ENCODE results near the gene ZNF865. TPM values are rescaled to one million over a fixed set of nuclear protein-coding genes. Genes with fewer than 3 reads are reported as not detected.

The ZNF865 gene
- total RNA-seq, 3 donors from 2014 or later = 12.7 to 18.5 (median 13.2) TPM

DNA sequence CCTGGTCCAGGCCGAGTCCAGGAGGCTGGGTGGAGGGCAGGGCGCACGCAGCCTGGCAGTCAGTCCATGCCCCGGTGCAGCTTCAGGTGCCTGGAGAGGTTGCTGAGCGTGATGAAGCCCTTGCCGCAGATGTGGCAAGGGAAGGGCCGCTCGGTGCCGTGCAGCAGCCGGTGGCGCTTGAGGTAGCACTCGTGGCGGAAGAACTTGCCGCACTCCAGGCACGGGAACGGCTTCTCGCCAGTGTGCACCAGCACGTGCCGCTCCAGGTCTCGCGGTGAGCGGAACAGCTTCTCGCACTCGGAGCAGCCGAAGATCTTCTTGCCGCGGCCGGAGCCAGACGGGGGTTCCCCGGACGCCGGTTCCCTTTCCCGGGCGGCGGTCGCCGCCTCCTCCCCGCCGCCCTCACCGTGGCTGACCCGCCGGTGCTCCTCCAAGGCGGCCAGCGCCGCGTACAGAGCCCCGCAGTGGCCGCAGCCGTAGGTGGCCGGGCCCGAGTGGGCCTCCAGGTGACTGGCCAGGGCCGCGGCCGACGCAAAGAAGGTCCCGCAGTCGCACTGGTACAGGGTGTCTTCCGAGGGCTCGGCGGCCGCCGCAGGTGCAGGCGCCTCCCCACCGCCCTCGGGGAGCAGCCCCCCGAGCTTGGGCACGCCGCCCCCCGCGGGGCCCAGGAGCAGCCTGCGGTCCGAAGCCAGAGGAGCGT lies 12.9 kb upstream of the ZNF865 start:
- DNase-seq (no peak), ATAC-seq (no peak)
- no peaks in the 10 kb centered on the region for H3K4me1 ChIP-seq (ENCODE audit: low read depth)
- H3K9me3 ChIP-seq = no peaks in the 10 kb centered on the region
- H3K36me3 ChIP-seq (ENCODE audit: low read depth) = no peaks in the 10 kb centered on the region
- H3K4me3 ChIP-seq = no peak overlapping the region
- no peak for TF ChIP-seq CTCF (IDR thresholded peaks at IDR 0.05)
- intact Hi-C loops (cut with DNase I, micrococcal nuclease) = no loop called here

- Histone ChIP-seq H3K36me3 (ENCODE audit: low read depth) (no peaks in the 10 kb centered on the region), H3K9me3 (no peaks in the 10 kb centered on the region), H3K4me3 (no peak overlapping the region), H3K4me1 (ENCODE audit: low read depth) (no peaks in the 10 kb centered on the region)
- ATAC-seq = no peak
- no peak for DNase-seq
- intact Hi-C loops (cut with DNase I, micrococcal nuclease) = no loop called here
- TF ChIP-seq CTCF (IDR thresholded peaks at IDR 0.05) = no peak
Observed at GRCh38 chr19:55593096-55593772, 12.2 kb upstream of the ZNF865 start.

DNA sequence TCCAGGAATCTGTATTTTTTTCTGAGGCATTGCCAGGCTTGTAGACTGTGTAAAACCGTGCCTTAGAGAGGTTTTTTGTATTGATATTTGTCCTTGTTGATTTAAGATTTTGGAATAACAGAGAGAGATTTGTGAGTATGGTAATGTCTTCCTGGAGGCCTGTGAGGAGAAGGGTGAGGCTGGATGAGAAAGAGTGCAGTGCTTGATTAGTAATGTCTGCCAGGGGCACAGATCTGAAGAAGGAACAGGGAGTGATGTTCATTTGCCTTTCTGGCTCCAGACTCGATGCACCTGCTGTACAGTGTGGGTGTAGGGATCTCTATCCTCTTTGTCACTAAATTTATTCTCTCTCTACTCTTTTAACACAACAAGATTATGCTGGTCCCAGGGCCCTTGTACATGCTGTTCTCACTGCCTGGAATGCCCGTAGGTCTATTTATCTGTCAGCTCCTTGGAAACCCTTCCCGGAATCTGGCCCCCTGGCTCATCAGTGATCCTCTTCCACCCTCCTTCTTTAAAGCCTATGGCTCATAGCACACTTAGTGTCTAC lies 10.4 kb upstream of the ZNF865 start:
- H3K4me1 ChIP-seq (ENCODE audit: low read depth) = no peaks in the 10 kb centered on the region
- H3K9me3 ChIP-seq = no peaks in the 10 kb centered on the region
- DNase-seq (no peak), ATAC-seq (no peak)
- no peaks in the 10 kb centered on the region for H3K36me3 ChIP-seq (ENCODE audit: low read depth)
- no peak overlapping the region for H3K4me3 ChIP-seq
- no peak for TF ChIP-seq CTCF (IDR thresholded peaks at IDR 0.05)
- intact Hi-C loops (cut with DNase I, micrococcal nuclease) = no loop called here

- ATAC-seq (no peak), DNase-seq (no peak)
- H3K36me3 ChIP-seq (ENCODE audit: low read depth) = no peaks in the 10 kb centered on the region
- H3K4me3 ChIP-seq = no peak overlapping the region
- no peaks in the 10 kb centered on the region for H3K9me3 ChIP-seq
- peaks cover 6% of the 10 kb centered on the region for H3K4me1 ChIP-seq (ENCODE audit: low read depth)
- intact Hi-C loops (cut with DNase I, micrococcal nuclease) = no loop called here
- TF ChIP-seq CTCF (IDR thresholded peaks at IDR 0.05) = no peak
Observed at GRCh38 chr19:55596304-55596703, 9.1 kb upstream of the ZNF865 start.

GRCh38 chr19:55597501-55597921 lies 7.9 kb upstream of the ZNF865 start:
- Histone ChIP-seq H3K4me1 (ENCODE audit: low read depth) (peaks cover 6% of the 10 kb centered on the region), H3K4me3 (no peak overlapping the region), H3K36me3 (ENCODE audit: low read depth) (no peaks in the 10 kb centered on the region), H3K9me3 (no peaks in the 10 kb centered on the region)
- intact Hi-C loops (cut with DNase I, micrococcal nuclease) = no loop called here
- ATAC-seq (no peak), DNase-seq (peak; percentile 28 to 68 (median 46))
- TF ChIP-seq CTCF (IDR thresholded peaks at IDR 0.05) = no peak
